ENCODE results near the gene ASXL1. TPM values are rescaled to one million over a fixed set of nuclear protein-coding genes. Genes with fewer than 3 reads are reported as not detected.
A peak's percentile ranks its signal among the peaks of the same experiment; 100 is the strongest.
"Not testable (repeated sequence)": the region's sequence is repeated elsewhere in the genome, so short reads cannot be mapped to it uniquely, and the experiment has no call there.

Gene ASXL1
- total RNA-seq, 2 experiments from 2014 or later = 129 to 137 TPM

DNA sequence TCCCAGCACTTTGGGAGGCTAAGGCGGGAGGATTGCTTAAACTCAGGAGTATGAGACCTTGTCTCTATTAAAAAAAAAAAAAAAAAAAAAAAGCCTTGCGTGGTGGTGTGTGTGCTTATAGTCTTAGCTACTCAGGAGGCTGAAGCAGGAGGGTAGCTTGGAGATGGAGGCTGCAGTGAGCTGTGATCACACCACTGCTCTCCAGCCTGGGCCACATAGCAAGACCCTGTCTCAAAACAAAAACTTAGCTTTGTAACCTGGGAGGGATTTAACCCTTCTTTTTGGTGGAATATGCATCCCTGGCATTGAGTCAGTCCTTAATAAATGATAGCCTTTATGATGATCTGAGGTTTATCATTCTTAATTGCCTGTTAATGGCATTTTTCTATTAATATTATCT is 12.8 kb downstream of the ASXL1 start:
- TF ChIP-seq, protein P1, sequence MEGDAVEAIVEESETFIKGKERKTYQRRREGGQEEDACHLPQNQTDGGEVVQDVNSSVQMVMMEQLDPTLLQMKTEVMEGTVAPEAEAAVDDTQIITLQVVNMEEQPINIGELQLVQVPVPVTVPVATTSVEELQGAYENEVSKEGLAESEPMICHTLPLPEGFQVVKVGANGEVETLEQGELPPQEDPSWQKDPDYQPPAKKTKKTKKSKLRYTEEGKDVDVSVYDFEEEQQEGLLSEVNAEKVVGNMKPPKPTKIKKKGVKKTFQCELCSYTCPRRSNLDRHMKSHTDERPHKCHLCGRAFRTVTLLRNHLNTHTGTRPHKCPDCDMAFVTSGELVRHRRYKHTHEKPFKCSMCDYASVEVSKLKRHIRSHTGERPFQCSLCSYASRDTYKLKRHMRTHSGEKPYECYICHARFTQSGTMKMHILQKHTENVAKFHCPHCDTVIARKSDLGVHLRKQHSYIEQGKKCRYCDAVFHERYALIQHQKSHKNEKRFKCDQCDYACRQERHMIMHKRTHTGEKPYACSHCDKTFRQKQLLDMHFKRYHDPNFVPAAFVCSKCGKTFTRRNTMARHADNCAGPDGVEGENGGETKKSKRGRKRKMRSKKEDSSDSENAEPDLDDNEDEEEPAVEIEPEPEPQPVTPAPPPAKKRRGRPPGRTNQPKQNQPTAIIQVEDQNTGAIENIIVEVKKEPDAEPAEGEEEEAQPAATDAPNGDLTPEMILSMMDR (IDR thresholded peaks at IDR 0.05) = no peak
- DNase-seq (no peak), ATAC-seq (no peak)
- Mint-ChIP-seq H3K36me3 (ENCODE audit: low read depth) (peaks cover 38% of the 10 kb centered on the region), H3K9me3 (no peaks in the 10 kb centered on the region), H3K4me1 (ENCODE audit: low read depth) (peaks cover 30% of the 10 kb centered on the region), H3K27ac (no peak overlapping the region), H3K4me3 (no peak overlapping the region), H3K27me3 (no peaks in the 10 kb centered on the region)
- CTCF ChIA-PET = interaction anchor here (0.6 to 1.3 kb wide), 5 partner anchors 10 to 44 kb away, joined by 3 to 4 read pairs (median 3); no protein-coding TSS in a partner anchor
- intact Hi-C loops (cut with micrococcal nuclease) = no loop called here
- POLR2A ChIA-PET = interaction anchor here (0.6 to 2.2 kb wide), 6 partner anchors 10 to 176 kb away, joined by 3 to 7 read pairs (median 4); partner anchors contain the start of gene ASXL1

DNA sequence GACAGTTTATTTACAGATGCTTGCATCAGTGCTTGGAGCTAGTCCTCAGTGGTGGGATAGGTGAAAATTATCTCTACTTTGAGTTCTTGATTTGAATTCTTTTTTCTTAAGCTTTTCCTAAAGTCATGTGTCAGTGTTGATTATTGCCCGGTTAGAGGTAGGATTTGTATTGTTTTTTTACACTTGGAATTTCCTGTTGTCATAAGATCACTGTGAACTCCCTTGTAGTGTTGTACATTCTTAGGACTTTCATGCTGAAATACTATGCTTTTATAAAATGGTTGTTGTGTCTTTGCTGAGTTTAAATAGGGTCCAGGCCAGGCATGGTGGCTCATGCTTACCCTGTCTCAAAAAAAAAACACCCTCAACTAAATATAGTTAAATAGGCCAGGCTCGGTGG is 20.3 kb downstream of the ASXL1 start:
- no peak for DNase-seq
- no peak overlapping the region for H3K4me3 Mint-ChIP-seq

DNA sequence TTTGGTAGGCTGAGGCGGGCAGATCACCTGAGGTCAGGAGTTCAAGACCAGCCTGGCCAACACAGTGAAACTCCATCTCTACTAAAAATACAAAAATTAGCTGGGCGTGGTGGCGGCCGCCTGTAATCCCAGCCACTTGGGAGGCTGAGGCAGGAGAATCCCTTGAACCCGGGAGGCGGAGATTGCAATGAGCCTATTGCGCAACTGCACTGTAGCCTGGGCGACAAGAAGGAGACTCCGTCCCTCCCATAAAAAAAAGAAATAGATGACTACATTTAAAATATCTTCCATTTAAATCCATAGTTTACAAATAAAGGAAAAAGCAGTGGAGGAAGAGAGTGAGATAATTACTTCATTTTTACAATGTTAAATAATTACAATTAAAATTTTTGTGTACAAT is 21.9 kb downstream of the ASXL1 start:
- H3K9me3 Mint-ChIP-seq; H3K27ac Mint-ChIP-seq; H3K4me3 Mint-ChIP-seq; DNase-seq; ATAC-seq; intact Hi-C loops (cut with micrococcal nuclease); H3K27me3 Mint-ChIP-seq: not testable (repeated sequence)
- peaks cover 28% of the 10 kb centered on the region for H3K36me3 Mint-ChIP-seq (ENCODE audit: low read depth)
- ChIA-PET CTCF (interaction anchor here (1.0 kb wide), 1 partner anchor 9 kb away, joined by 4 read pairs; no protein-coding TSS in a partner anchor), POLR2A (interaction anchor here (0.6 to 1.2 kb wide), 2 partner anchors 23 to 181 kb away, joined by 3 read pairs; no protein-coding TSS in a partner anchor)
- H3K4me1 Mint-ChIP-seq (ENCODE audit: low read depth) = peaks cover 17% of the 10 kb centered on the region

More for the DNA sequence above, 20.3 kb downstream of the ASXL1 start:
- TF ChIP-seq, protein P1 (IDR thresholded peaks at IDR 0.05) = no peak
- Mint-ChIP-seq H3K36me3 (ENCODE audit: low read depth) (peaks cover 28% of the 10 kb centered on the region), H3K4me1 (ENCODE audit: low read depth) (peaks cover 4% of the 10 kb centered on the region), H3K9me3 (no peaks in the 10 kb centered on the region), H3K27ac (peak overlapping the region; percentile 17), H3K27me3 (no peaks in the 10 kb centered on the region)
- intact Hi-C loops (cut with micrococcal nuclease) = no loop called here
- CTCF ChIA-PET = interaction anchor here (0.7 to 1.2 kb wide), 2 partner anchors 17 to 61 kb away, joined by 3 read pairs; no protein-coding TSS in a partner anchor
- POLR2A ChIA-PET = interaction anchor here (0.6 to 1.8 kb wide), 6 partner anchors 9 to 105 kb away, joined by 3 to 6 read pairs (median 4); no protein-coding TSS in a partner anchor
- no peak for ATAC-seq

DNA sequence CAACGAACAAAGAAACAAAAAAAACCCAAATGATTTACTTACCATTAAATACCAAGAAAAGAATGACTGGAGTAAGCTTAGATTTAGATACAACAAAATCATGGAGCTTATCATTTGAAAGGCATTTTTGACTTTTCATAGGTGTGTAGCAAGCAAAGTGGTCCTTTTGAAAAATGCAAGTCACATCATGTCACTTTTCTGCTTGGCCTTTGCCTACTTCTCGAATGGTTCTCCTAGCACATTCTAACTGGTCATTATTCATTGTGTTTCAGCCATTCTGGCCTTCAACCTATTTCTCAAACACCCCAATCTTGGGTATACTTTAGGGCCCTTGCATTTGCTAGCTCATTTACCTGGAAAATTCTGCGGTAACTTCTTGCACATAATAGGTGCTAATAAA is 22.6 kb downstream of the ASXL1 start:
- intact Hi-C loops (cut with micrococcal nuclease) = no loop called here

DNA sequence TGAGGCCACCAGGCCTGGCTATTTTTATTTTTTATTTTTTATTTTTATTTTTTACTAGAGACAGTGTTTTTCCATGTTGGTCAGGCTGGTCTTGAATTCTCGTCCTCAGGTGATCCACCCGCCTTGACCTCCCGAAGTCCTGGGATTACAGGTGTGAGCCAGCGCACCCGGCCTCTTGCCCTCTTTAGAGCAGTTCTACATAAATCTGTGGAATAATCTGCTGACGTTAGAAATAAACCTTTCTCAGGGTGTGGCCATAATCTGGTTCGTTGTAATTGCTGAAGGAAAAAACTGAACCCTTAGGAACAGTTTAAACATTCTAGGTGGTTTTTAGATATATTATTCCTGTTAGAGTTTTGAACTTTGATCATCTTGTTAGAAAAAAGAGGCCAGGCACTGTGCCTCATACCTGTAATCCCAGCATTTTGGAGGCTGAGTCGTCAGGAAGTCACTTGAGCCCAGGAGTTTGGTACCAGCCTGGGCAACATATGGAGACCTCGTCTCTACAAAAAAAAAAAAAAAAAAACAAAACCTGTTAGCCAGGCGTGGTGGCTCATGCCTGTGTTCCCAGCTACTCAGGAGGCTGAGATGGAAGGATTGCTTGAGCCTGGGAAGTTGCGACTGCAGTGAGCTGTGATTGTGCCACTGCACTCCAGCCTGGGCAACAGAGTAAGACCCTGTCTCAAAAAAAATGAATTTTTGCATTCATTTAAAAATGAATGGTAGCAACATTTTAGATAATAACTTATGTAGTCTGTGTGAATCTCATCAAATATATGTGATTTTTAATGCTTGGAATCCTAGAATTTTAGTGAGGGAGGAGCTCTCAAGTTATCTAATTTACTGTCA is 24.2 kb downstream of the ASXL1 start:
- POLR2A ChIA-PET = interaction anchor here (1.0 kb wide), 1 partner anchor 22 kb away, joined by 3 read pairs; no protein-coding TSS in a partner anchor

More for the DNA sequence above, 22.6 kb downstream of the ASXL1 start:
- Mint-ChIP-seq H3K36me3 (ENCODE audit: low read depth) (peaks cover 30% of the 10 kb centered on the region), H3K27ac (no peak overlapping the region), H3K4me1 (ENCODE audit: low read depth) (peaks cover 24% of the 10 kb centered on the region), H3K9me3 (no peaks in the 10 kb centered on the region), H3K4me3 (no peak overlapping the region), H3K27me3 (no peaks in the 10 kb centered on the region)
- DNase-seq (no peak), ATAC-seq (no peak)
- CTCF ChIA-PET = interaction anchor here (1.0 kb wide), 1 partner anchor 10 kb away, joined by 4 read pairs; no protein-coding TSS in a partner anchor
- TF ChIP-seq, protein P1 (IDR thresholded peaks at IDR 0.05) = no peak
- POLR2A ChIA-PET = interaction anchor here (0.6 to 1.1 kb wide), 4 partner anchors 10 to 181 kb away, joined by 3 to 4 read pairs (median 3); no protein-coding TSS in a partner anchor

DNA sequence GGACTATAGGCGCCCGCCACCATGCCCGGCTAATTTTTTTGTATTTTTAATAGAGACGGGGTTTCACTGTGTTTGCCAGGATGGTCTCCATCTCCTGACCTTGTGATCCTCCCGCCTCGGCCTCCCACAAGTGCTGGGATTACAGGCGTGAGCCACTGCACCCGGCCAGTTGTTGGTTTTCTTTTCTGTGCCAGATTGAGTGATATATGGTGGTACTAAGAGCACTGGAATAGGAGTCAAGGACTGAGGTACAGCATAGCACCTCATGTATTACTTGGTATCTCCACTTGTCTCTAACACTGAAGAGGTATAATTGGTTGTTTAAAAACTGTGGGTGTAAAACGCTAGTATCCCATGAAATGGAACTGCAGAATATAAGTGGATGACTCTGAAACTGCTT is 25.3 kb downstream of the ASXL1 start:
- intact Hi-C loops (cut with micrococcal nuclease); H3K9me3 Mint-ChIP-seq; H3K27ac Mint-ChIP-seq; H3K4me3 Mint-ChIP-seq; ATAC-seq; CTCF ChIA-PET; POLR2A ChIA-PET; H3K27me3 Mint-ChIP-seq; DNase-seq: not testable (repeated sequence)
- H3K36me3 Mint-ChIP-seq (ENCODE audit: low read depth) = peaks cover 29% of the 10 kb centered on the region
- peaks cover 43% of the 10 kb centered on the region for H3K4me1 Mint-ChIP-seq (ENCODE audit: low read depth)

More for the DNA sequence above, 24.2 kb downstream of the ASXL1 start:
- H3K4me1 Mint-ChIP-seq (ENCODE audit: low read depth) = peaks cover 38% of the 10 kb centered on the region
- DNase-seq = no peak
- H3K27me3 Mint-ChIP-seq = no peaks in the 10 kb centered on the region
- H3K4me3 Mint-ChIP-seq = no peak overlapping the region
- ATAC-seq = no peak
- no peaks in the 10 kb centered on the region for H3K9me3 Mint-ChIP-seq
- intact Hi-C loops (cut with micrococcal nuclease) = no loop called here
- peaks cover 33% of the 10 kb centered on the region for H3K36me3 Mint-ChIP-seq (ENCODE audit: low read depth)
- CTCF ChIA-PET = no interaction called here
- TF ChIP-seq, protein P1 (IDR thresholded peaks at IDR 0.05) = no peak
- H3K27ac Mint-ChIP-seq = no peak overlapping the region
